Choroid plexus epithelial cell (primary cell): ENCODE measurements around the gene ANKRD66.

Experiments used
- DNase-seq: peaks from one replicate; pipeline ENCODE4 v3.0.0-alpha.2; 2010; ENCODE audit warnings: low read depth
- H3K4me3 ChIP-seq: 2 replicates; pipeline ENCODE4 v1.5.1; 2011; ENCODE audit warnings: low read depth, mild to moderate bottlenecking, control low read depth, low read length, moderate library complexity
- CTCF ChIP-seq: conservative IDR thresholded peaks from 2 replicates; pipeline ENCODE4 v1.5.1; 2011; ENCODE audit warnings: low read depth, mild to moderate bottlenecking, control low read depth, inconsistent platforms, low read length, moderate library complexity

Gene ANKRD66

GRCh38 chr6:46777476-46778346 is 31.0 kb downstream of the ANKRD66 start:
- no peak overlapping the region for H3K4me3 ChIP-seq
- TF ChIP-seq CTCF: no peak
- DNase-seq: no peak

GRCh38 chr6:46781478-46782378 is 35.0 kb downstream of the ANKRD66 start:
- DNase-seq: peak; percentile 81
- TF ChIP-seq CTCF: peak; percentile 79
- no peak overlapping the region for H3K4me3 ChIP-seq

- no peak overlapping the region for H3K4me3 ChIP-seq
- no peak for TF ChIP-seq CTCF
- DNase-seq: no peak
Observed at GRCh38 chr6:46784535-46784934, 37.8 kb downstream of the ANKRD66 start.

GRCh38 chr6:46787871-46788540 is 41.3 kb downstream of the ANKRD66 start:
- no peak for DNase-seq
- TF ChIP-seq CTCF: no peak
- no peak overlapping the region for H3K4me3 ChIP-seq

GRCh38 chr6:46788791-46789190 is 42.1 kb downstream of the ANKRD66 start:
- TF ChIP-seq CTCF: no peak
- DNase-seq: no peak
- no peak overlapping the region for H3K4me3 ChIP-seq

- H3K4me3 ChIP-seq: no peak overlapping the region
- no peak for DNase-seq
- TF ChIP-seq CTCF: no peak
Observed at GRCh38 chr6:46789434-46790354, 43.0 kb downstream of the ANKRD66 start.
